NB4 (cell line): Measurements from ENCODE around the gene SFN.

Experiments used
- CTCF ChIP-seq: IDR thresholded peaks from one replicate; pipeline ENCODE4 v1.5.1; 2012; ENCODE audit warnings: low read depth, low read length
- POLR2A ChIP-seq: IDR thresholded peaks from 2 replicates; pipeline ENCODE4 v1.6.1; 2011; ENCODE audit warnings: mild to moderate bottlenecking; ENCODE audit not compliant: insufficient read length; ENCODE audit errors: extremely low read depth

- no peak for TF ChIP-seq CTCF
- TF ChIP-seq POLR2A = no peak
These were observed 35.3 kb upstream of the SFN start for GRCh38 chr1:26827663-26828062.
